ENCODE measurements around the gene ILDR2. TPM values are rescaled to one million over a fixed set of nuclear protein-coding genes. Genes with fewer than 3 reads are reported as not detected.

ILDR2 gene
- total and polyA plus RNA-seq, 4 donors = 0.42 to 0.66 TPM; not detected in 2

- DNase-seq (no peak), ATAC-seq (ENCODE audit: low FRiP score) (no peak)
- H3K4me3 ChIP-seq (ENCODE audit: low read length in 2 of 2) = no peak overlapping the region
- H3K27ac ChIP-seq (ENCODE audit: low read depth in 1 of 2, low read length in 2 of 2) = no peak overlapping the region
- 13 to 14% methylated on average over 4 of the region's 4 CpGs for WGBS, 2 donors
- no peaks in the 10 kb centered on the region for H3K27me3 ChIP-seq (ENCODE audit: control insufficient read depth in 1 of 2, insufficient read depth in 2 of 2, low read length in 1 of 2)
- intact Hi-C loops (cut with DNase I) = no loop called here
- no peaks in the 10 kb centered on the region for H3K9me3 ChIP-seq (ENCODE audit: control insufficient read depth, low read length)
- H3K4me1 ChIP-seq (ENCODE audit: control insufficient read depth in 1 of 2, insufficient read depth in 2 of 2, low read length in 2 of 2) = no peaks in the 10 kb centered on the region
- no peaks in the 10 kb centered on the region for H3K36me3 ChIP-seq (ENCODE audit: control insufficient read depth in 1 of 2, insufficient read depth in 2 of 2, low read length in 1 of 2)
Measured at GRCh38 chr1:166900987-166901386, 74.4 kb downstream of the ILDR2 start.

- Histone ChIP-seq H3K36me3 (ENCODE audit: control insufficient read depth in 1 of 2, insufficient read depth in 2 of 2, low read length in 1 of 2) (no peaks in the 10 kb centered on the region), H3K4me3 (ENCODE audit: low read length in 2 of 2) (no peak overlapping the region), H3K27me3 (ENCODE audit: control insufficient read depth in 1 of 2, insufficient read depth in 2 of 2, low read length in 1 of 2) (no peaks in the 10 kb centered on the region), H3K9me3 (ENCODE audit: control insufficient read depth, low read length) (no peaks in the 10 kb centered on the region), H3K27ac (ENCODE audit: low read depth in 1 of 2, low read length in 2 of 2) (no peak overlapping the region), H3K4me1 (ENCODE audit: control insufficient read depth in 1 of 2, insufficient read depth in 2 of 2, low read length in 2 of 2) (no peaks in the 10 kb centered on the region)
- no peak for ATAC-seq (ENCODE audit: low FRiP score)
- DNase-seq = no peak
- intact Hi-C loops (cut with DNase I) = no loop called here
Measured at GRCh38 chr1:166899769-166900168, 75.6 kb downstream of the ILDR2 start.

- Histone ChIP-seq H3K27ac (ENCODE audit: low read depth in 1 of 2, low read length in 2 of 2) (no peak overlapping the region), H3K36me3 (ENCODE audit: control insufficient read depth in 1 of 2, insufficient read depth in 2 of 2, low read length in 1 of 2) (no peaks in the 10 kb centered on the region), H3K9me3 (ENCODE audit: control insufficient read depth, low read length) (no peaks in the 10 kb centered on the region), H3K27me3 (ENCODE audit: control insufficient read depth in 1 of 2, insufficient read depth in 2 of 2, low read length in 1 of 2) (peaks cover 0 to 3% of the 10 kb centered on the region in 2 donors), H3K4me1 (ENCODE audit: control insufficient read depth in 1 of 2, insufficient read depth in 2 of 2, low read length in 2 of 2) (no peaks in the 10 kb centered on the region), H3K4me3 (ENCODE audit: low read length in 2 of 2) (no peak overlapping the region)
- no peak for ATAC-seq (ENCODE audit: low FRiP score)
- 79 to 81% methylated on average over 4 of the region's 4 CpGs for WGBS, 2 donors
- DNase-seq = no peak
- intact Hi-C loops (cut with DNase I) = no loop called here
Measured at GRCh38 chr1:166895766-166896165, 79.6 kb downstream of the ILDR2 start.

- H3K36me3 ChIP-seq (ENCODE audit: control insufficient read depth in 1 of 2, insufficient read depth in 2 of 2, low read length in 1 of 2) = no peaks in the 10 kb centered on the region
- ATAC-seq (ENCODE audit: low FRiP score) (no peak), DNase-seq (no peak)
- no peak overlapping the region for H3K27ac ChIP-seq (ENCODE audit: low read depth in 1 of 2, low read length in 2 of 2)
- no peaks in the 10 kb centered on the region for H3K4me1 ChIP-seq (ENCODE audit: control insufficient read depth in 1 of 2, insufficient read depth in 2 of 2, low read length in 2 of 2)
- no peak overlapping the region for H3K4me3 ChIP-seq (ENCODE audit: low read length in 2 of 2)
- intact Hi-C loops (cut with DNase I) = loop anchor here in 1 of 2 donors (5.0 kb wide), 1 partner anchor 168 kb away; no protein-coding TSS in a partner anchor
- H3K27me3 ChIP-seq (ENCODE audit: control insufficient read depth in 1 of 2, insufficient read depth in 2 of 2, low read length in 1 of 2) = peaks cover 0 to 3% of the 10 kb centered on the region in 2 donors
- H3K9me3 ChIP-seq (ENCODE audit: control insufficient read depth, low read length) = no peaks in the 10 kb centered on the region
Measured at GRCh38 chr1:166889776-166890175, 85.6 kb downstream of the ILDR2 start.

- H3K27me3 ChIP-seq (ENCODE audit: control insufficient read depth in 1 of 2, insufficient read depth in 2 of 2, low read length in 1 of 2) = peaks cover 0 to 3% of the 10 kb centered on the region in 2 donors
- DNase-seq (no peak), ATAC-seq (ENCODE audit: low FRiP score) (no peak)
- intact Hi-C loops (cut with DNase I) = loop anchor here in 1 of 2 donors (5.0 kb wide), 1 partner anchor 169 kb away; no protein-coding TSS in a partner anchor
- H3K36me3 ChIP-seq (ENCODE audit: control insufficient read depth in 1 of 2, insufficient read depth in 2 of 2, low read length in 1 of 2) = no peaks in the 10 kb centered on the region
- H3K4me3 ChIP-seq (ENCODE audit: low read length in 2 of 2) = no peak overlapping the region
- H3K4me1 ChIP-seq (ENCODE audit: control insufficient read depth in 1 of 2, insufficient read depth in 2 of 2, low read length in 2 of 2) = no peaks in the 10 kb centered on the region
- H3K9me3 ChIP-seq (ENCODE audit: control insufficient read depth, low read length) = no peaks in the 10 kb centered on the region
- no peak overlapping the region for H3K27ac ChIP-seq (ENCODE audit: low read depth in 1 of 2, low read length in 2 of 2)
- 86 to 91% methylated on average over 4 of the region's 4 CpGs for WGBS, 2 donors
Measured at GRCh38 chr1:166888373-166889111, 86.8 kb downstream of the ILDR2 start.

- no peaks in the 10 kb centered on the region for H3K9me3 ChIP-seq (ENCODE audit: control insufficient read depth, low read length)
- H3K27me3 ChIP-seq (ENCODE audit: control insufficient read depth in 1 of 2, insufficient read depth in 2 of 2, low read length in 1 of 2) = no peaks in the 10 kb centered on the region
- no peak overlapping the region for H3K27ac ChIP-seq (ENCODE audit: low read depth in 1 of 2, low read length in 2 of 2)
- no peaks in the 10 kb centered on the region for H3K4me1 ChIP-seq (ENCODE audit: control insufficient read depth in 1 of 2, insufficient read depth in 2 of 2, low read length in 2 of 2)
- ATAC-seq (ENCODE audit: low FRiP score) (no peak), DNase-seq (no peak)
- WGBS, 2 donors = 95 to 96% methylated on average over 3 of the region's 3 CpGs
- H3K4me3 ChIP-seq (ENCODE audit: low read length in 2 of 2) = no peak overlapping the region
- intact Hi-C loops (cut with DNase I) = loop anchor here (1.0 to 5.0 kb wide), 2 partner anchors 172 to 174 kb away; no protein-coding TSS in a partner anchor
- H3K36me3 ChIP-seq (ENCODE audit: control insufficient read depth in 1 of 2, insufficient read depth in 2 of 2, low read length in 1 of 2) = no peaks in the 10 kb centered on the region
Measured at GRCh38 chr1:166884971-166885370, 90.4 kb downstream of the ILDR2 start.

- intact Hi-C loops (cut with DNase I) = loop anchor here in 1 of 2 donors (1.0 kb wide), 1 partner anchor 175 kb away; no protein-coding TSS in a partner anchor
- Histone ChIP-seq H3K27ac (ENCODE audit: low read depth in 1 of 2, low read length in 2 of 2) (no peak overlapping the region), H3K4me1 (ENCODE audit: control insufficient read depth in 1 of 2, insufficient read depth in 2 of 2, low read length in 2 of 2) (no peaks in the 10 kb centered on the region), H3K9me3 (ENCODE audit: control insufficient read depth, low read length) (no peaks in the 10 kb centered on the region), H3K27me3 (ENCODE audit: control insufficient read depth in 1 of 2, insufficient read depth in 2 of 2, low read length in 1 of 2) (no peaks in the 10 kb centered on the region), H3K36me3 (ENCODE audit: control insufficient read depth in 1 of 2, insufficient read depth in 2 of 2, low read length in 1 of 2) (no peaks in the 10 kb centered on the region), H3K4me3 (ENCODE audit: low read length in 2 of 2) (no peak overlapping the region)
- peak; percentile 61 to 83 for DNase-seq
- WGBS, 2 donors = 6 to 10% methylated on average over 44 of the region's 44 CpGs
- ATAC-seq (ENCODE audit: low FRiP score) = peak; percentile 75
Measured at GRCh38 chr1:166884040-166884642, 91.2 kb downstream of the ILDR2 start.

GRCh38 chr1:166882893-166883292 is 92.4 kb downstream of the ILDR2 start:
- 65 to 83% methylated on average over 2 of the region's 2 CpGs for WGBS, 2 donors
- intact Hi-C loops (cut with DNase I) = no loop called here
- H3K4me3 ChIP-seq (ENCODE audit: low read length in 2 of 2) = no peak overlapping the region
- H3K4me1 ChIP-seq (ENCODE audit: control insufficient read depth in 1 of 2, insufficient read depth in 2 of 2, low read length in 2 of 2) = no peaks in the 10 kb centered on the region
- no peaks in the 10 kb centered on the region for H3K9me3 ChIP-seq (ENCODE audit: control insufficient read depth, low read length)
- H3K27ac ChIP-seq (ENCODE audit: low read depth in 1 of 2, low read length in 2 of 2) = no peak overlapping the region
- ATAC-seq (ENCODE audit: low FRiP score) (no peak), DNase-seq (no peak)
- H3K36me3 ChIP-seq (ENCODE audit: control insufficient read depth in 1 of 2, insufficient read depth in 2 of 2, low read length in 1 of 2) = no peaks in the 10 kb centered on the region
- H3K27me3 ChIP-seq (ENCODE audit: control insufficient read depth in 1 of 2, insufficient read depth in 2 of 2, low read length in 1 of 2) = no peaks in the 10 kb centered on the region
